ENCODE results near the gene CBARP. TPM values are rescaled to one million over a fixed set of nuclear protein-coding genes. Genes with fewer than 3 reads are reported as not detected.

The CBARP gene
- total and polyA plus RNA-seq, 9 of the 15 experiments (the other 6 are each of a cell fraction or from before 2014, with no cell fraction given) = 0.03 to 8.9 (median 1.2) TPM; not detected in 1

DNA sequence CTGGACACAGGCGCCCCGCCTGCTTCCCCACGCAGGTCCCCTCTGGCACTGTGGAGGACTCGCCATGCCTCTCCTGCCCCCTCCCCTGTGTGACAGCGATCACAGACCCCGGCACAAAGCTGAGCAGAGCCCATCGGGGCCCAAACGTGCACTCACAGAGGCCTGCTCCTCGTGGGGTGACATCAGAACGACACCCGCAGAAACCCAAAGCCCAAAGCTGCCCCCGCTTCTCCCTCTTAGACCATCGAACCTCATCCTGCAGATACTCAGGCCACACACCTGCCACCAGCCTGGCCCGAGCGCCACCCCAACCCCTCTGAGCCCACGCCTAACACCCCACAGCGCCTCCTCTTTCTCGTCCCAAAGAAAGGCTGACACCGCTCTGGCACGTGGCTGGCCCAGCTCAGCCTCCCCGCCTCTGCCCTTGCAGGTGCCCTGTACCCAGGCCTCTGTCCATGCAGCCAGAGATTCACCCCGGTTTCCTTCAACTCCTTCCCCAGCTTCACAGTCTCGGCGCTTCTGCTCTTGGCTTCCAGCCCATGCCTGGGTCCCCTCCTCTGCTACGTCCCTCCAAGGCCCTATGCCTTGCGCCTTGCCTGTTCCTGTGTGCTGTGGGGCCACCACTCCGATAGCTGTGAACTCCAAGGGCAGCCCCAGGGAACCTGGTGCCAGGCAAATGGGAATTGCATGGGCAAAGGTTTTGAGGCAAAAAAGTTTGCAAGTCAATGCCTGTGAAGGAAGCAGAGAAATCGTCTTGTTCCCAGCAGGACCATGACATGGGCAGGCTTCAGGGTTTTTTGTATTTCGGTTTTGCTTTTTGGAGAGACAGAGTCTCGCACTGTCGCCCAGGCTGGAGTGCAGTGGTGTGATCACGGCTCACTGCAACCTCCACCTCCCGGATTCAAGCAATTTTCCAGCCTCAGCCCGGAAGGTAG is 831 bp upstream of the CBARP start (continued):
- no peak for TF ChIP-seq ZBTB40 (IDR thresholded peaks at IDR 0.05)
- no peak for TF ChIP-seq ZBTB40 (CRISPR knock-in tag; IDR thresholded peaks at IDR 0.05)
- TF ChIP-seq ZBTB7A (IDR thresholded peaks at IDR 0.05; ENCODE audit: borderline replicate concordance, control insufficient read depth, low read depth, low read length) = no peak
- TF ChIP-seq ZNF12 (CRISPR knock-in tag; IDR thresholded peaks at IDR 0.05) = no peak
- TF ChIP-seq, protein P1, sequence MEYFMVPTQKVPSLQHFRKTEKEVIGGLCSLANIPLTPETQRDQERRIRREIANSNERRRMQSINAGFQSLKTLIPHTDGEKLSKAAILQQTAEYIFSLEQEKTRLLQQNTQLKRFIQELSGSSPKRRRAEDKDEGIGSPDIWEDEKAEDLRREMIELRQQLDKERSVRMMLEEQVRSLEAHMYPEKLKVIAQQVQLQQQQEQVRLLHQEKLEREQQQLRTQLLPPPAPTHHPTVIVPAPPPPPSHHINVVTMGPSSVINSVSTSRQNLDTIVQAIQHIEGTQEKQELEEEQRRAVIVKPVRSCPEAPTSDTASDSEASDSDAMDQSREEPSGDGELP (CRISPR knock-in tag; IDR thresholded peaks at IDR 0.05; ENCODE audit: borderline replicate concordance) = 0 out of 2 replicates have a peak, but pooled peaks have one; percentile 6
- no peak for TF ChIP-seq PREB (CRISPR knock-in tag; IDR thresholded peaks at IDR 0.05)
- TF ChIP-seq, protein P2, sequence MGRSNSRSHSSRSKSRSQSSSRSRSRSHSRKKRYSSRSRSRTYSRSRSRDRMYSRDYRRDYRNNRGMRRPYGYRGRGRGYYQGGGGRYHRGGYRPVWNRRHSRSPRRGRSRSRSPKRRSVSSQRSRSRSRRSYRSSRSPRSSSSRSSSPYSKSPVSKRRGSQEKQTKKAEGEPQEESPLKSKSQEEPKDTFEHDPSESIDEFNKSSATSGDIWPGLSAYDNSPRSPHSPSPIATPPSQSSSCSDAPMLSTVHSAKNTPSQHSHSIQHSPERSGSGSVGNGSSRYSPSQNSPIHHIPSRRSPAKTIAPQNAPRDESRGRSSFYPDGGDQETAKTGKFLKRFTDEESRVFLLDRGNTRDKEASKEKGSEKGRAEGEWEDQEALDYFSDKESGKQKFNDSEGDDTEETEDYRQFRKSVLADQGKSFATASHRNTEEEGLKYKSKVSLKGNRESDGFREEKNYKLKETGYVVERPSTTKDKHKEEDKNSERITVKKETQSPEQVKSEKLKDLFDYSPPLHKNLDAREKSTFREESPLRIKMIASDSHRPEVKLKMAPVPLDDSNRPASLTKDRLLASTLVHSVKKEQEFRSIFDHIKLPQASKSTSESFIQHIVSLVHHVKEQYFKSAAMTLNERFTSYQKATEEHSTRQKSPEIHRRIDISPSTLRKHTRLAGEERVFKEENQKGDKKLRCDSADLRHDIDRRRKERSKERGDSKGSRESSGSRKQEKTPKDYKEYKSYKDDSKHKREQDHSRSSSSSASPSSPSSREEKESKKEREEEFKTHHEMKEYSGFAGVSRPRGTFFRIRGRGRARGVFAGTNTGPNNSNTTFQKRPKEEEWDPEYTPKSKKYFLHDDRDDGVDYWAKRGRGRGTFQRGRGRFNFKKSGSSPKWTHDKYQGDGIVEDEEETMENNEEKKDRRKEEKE (IDR thresholded peaks at IDR 0.05; ENCODE audit: borderline replicate concordance in 1 of 2, control insufficient read depth in 1 of 2, low read depth in 2 of 2, low read length in 1 of 2) = no peak
- no peak for TF ChIP-seq ZNF239 (CRISPR knock-in tag; IDR thresholded peaks at IDR 0.05)
- no peak for TF ChIP-seq U2AF2 (optimal IDR thresholded peaks at IDR 0.05; ENCODE audit: low read depth, low read length)
- TF ChIP-seq WHSC1 (IDR thresholded peaks at IDR 0.05; ENCODE audit: low read length) = no peak
- no peak for TF ChIP-seq ZNF561 (CRISPR knock-in tag; conservative IDR thresholded peaks at IDR 0.05)

All from K562 (cell line).